HepG2 (cell line): ENCODE measurements around the gene KMT2E. TPM values are rescaled to one million over a fixed set of nuclear protein-coding genes. Genes with fewer than 3 reads are reported as not detected.
A peak's percentile ranks its signal among the peaks of the same experiment; 100 is the strongest.

Source experiments
- EP300 ChIP-seq, 3 experiments: sonication (generic) in 1 of 3; formaldehyde crosslinking in 1 of 3; IDR thresholded peaks; 2 replicates each; pipeline versions ENCODE4 v1.5.1 to v1.6.1; 2011 to 2020; ENCODE audit warnings: low read depth in 2 of 3, low read length in 2 of 3, borderline replicate concordance in 1 of 3, improper control_type of control experiment in 1 of 3, mild to moderate bottlenecking in 1 of 3, missing genetic modification reagents in 1 of 3, moderate library complexity in 1 of 3
- RFX5 ChIP-seq: IDR thresholded peaks from 2 replicates; pipeline ENCODE4 v1.6.1; 2011; ENCODE audit warnings: low read depth, low read length, improper control_type of control experiment
- SCMH1 ChIP-seq: sonication (generic); formaldehyde crosslinking; IDR thresholded peaks from 2 replicates; pipeline ENCODE4 v1.9.0; 2021; ENCODE audit warnings: missing genetic modification reagents, mild to moderate bottlenecking, borderline replicate concordance
- SMC3 ChIP-seq: IDR thresholded peaks from 2 replicates; pipeline ENCODE4 v1.6.1; 2011; ENCODE audit warnings: low read length, improper control_type of control experiment
- ZNF510 ChIP-seq: sonication (generic); formaldehyde crosslinking; IDR thresholded peaks from 2 replicates; pipeline ENCODE4 v1.4.0; 2020; ENCODE audit warnings: low read depth, mild to moderate bottlenecking, missing genetic modification reagents
- polyA plus RNA-seq, 8 experiments: library from polyadenylated mRNA; depleted of rRNA in 3 of 8; stranded (reverse) in 7 of 8; unstranded in 1 of 8; fragments of >200 nt; fragmentation: Illumina TruSeq in 4 of 8; extraction: Trizol in 4 of 8; gene quantifications; 2 replicates each; pipeline versions ENCODE4 v1.2.1 to v1.2.3, GENCODE V29; 2011 to 2016; ENCODE audit warnings: low read depth in 4 of 8, missing spikeins in 1 of 8, mixed read lengths in 1 of 8; ENCODE audit not compliant: insufficient read depth in 1 of 8
- total RNA-seq, 5 experiments: library from RNA; depleted of rRNA; stranded (reverse); fragments of >200 nt; fragmentation: Illumina TruSeq; extraction: Trizol; gene quantifications; 2 replicates each; pipeline ENCODE4 v1.2.3, GENCODE V29; 2016; ENCODE audit warnings: low read depth in 1 of 5
- TF ChIP-seq, protein P1 (sequence below): sonication (generic); formaldehyde crosslinking; IDR thresholded peaks from 2 replicates; pipeline ENCODE4; 2020; ENCODE audit warnings: missing genetic modification reagents, mild to moderate bottlenecking, borderline replicate concordance
- TF ChIP-seq, protein P2 (sequence below): sonication (generic); formaldehyde crosslinking; IDR thresholded peaks from 2 replicates; pipeline ENCODE4 v1.5.1; 2020; ENCODE audit warnings: missing genetic modification reagents, mild to moderate bottlenecking, borderline replicate concordance
- TF ChIP-seq, protein P3 (sequence below): sonication (generic); formaldehyde crosslinking; conservative IDR thresholded peaks from 2 replicates; pipeline ENCODE4 v1.8.0; 2022; ENCODE audit warnings: mild to moderate bottlenecking, moderate library complexity, missing genetic modification reagents
- TF ChIP-seq, protein P4 (sequence below): sonication (generic); formaldehyde crosslinking; IDR thresholded peaks from 2 replicates; pipeline ENCODE4 v1.5.1; 2020; ENCODE audit warnings: missing genetic modification reagents, mild to moderate bottlenecking, borderline replicate concordance
- TF ChIP-seq, protein P5 (sequence below): sonication (generic); formaldehyde crosslinking; IDR thresholded peaks from 2 replicates; pipeline ENCODE4 v1.9.0; 2021; ENCODE audit warnings: missing genetic modification reagents, borderline replicate concordance
- TF ChIP-seq, protein P6 (sequence below): sonication (generic); formaldehyde crosslinking; IDR thresholded peaks from 2 replicates; pipeline ENCODE4 v1.8.0; 2022; ENCODE audit warnings: missing genetic modification reagents, mild to moderate bottlenecking, moderate library complexity, borderline replicate concordance

KMT2E gene
- total and polyA plus RNA-seq, 2 of the 13 experiments (the other 11 are each of a cell fraction or from before 2014, with no cell fraction given), result 6.3 to 24.4 TPM

DNA sequence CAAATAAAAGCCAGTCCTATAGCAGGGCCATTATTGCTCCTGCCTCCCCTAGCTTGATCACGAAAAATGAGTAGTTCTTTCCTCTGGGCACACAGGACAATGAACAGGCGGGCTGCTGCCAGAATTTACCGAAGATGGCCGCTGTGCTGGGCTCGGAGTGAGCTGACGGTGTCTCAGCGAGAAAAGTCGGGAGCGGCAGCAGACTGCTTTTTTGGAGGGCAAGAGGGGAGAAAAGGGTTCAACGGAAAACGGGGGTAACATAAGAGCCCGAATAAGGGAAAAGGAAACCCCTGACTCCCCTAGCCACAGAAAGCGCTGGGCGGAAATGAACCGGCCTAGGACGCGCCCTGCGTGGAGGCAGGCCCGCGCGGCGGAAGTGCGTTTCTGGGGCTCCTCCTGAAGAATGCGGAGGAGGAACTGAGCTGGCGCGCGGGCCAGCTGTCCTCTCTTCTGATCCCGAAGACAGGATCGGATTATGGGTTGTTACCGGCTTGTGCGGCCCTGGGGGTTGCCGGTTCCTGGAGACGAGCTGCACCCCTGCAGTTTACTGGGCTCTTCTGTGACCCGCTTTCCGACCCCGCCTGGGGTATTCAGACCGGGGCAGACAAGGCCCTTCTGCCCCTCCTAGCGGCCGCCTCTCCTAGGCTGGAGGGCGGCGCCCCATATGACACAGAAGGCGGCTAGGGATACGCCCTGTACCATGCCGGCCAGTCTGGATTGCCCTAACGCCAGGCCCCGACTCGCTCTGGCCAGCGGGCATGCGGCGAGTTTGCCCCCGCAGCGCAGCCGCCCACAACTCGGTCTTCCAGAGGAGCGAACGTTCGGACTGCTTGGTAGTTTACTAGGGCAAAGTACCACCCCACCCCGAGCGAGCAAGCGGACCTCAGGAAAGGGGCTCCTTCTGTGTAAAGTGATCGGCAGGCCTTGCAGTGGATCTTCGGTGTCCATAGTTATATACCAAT, 30.1 kb upstream of the KMT2E start (continued):
- TF ChIP-seq, protein P1, sequence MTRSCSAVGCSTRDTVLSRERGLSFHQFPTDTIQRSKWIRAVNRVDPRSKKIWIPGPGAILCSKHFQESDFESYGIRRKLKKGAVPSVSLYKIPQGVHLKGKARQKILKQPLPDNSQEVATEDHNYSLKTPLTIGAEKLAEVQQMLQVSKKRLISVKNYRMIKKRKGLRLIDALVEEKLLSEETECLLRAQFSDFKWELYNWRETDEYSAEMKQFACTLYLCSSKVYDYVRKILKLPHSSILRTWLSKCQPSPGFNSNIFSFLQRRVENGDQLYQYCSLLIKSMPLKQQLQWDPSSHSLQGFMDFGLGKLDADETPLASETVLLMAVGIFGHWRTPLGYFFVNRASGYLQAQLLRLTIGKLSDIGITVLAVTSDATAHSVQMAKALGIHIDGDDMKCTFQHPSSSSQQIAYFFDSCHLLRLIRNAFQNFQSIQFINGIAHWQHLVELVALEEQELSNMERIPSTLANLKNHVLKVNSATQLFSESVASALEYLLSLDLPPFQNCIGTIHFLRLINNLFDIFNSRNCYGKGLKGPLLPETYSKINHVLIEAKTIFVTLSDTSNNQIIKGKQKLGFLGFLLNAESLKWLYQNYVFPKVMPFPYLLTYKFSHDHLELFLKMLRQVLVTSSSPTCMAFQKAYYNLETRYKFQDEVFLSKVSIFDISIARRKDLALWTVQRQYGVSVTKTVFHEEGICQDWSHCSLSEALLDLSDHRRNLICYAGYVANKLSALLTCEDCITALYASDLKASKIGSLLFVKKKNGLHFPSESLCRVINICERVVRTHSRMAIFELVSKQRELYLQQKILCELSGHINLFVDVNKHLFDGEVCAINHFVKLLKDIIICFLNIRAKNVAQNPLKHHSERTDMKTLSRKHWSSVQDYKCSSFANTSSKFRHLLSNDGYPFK (CRISPR knock-in tag), result peak; percentile 94
- TF ChIP-seq SCMH1 (CRISPR knock-in tag) (no peak), ZNF510 (CRISPR knock-in tag) (peak; percentile 86), SMC3 (no peak), EP300 (IDR thresholded peaks at IDR 0.05; ENCODE audit: low read depth in 2 of 2, low read length in 2 of 2) (0 out of 4 replicates have a peak, but pooled peaks of 1 of the 2 experiments have one; percentile 7), EP300 (CRISPR knock-in tag; IDR thresholded peaks at IDR 0.05; ENCODE audit: borderline replicate concordance) (no peak), RFX5 (no peak)
- TF ChIP-seq, protein P2, sequence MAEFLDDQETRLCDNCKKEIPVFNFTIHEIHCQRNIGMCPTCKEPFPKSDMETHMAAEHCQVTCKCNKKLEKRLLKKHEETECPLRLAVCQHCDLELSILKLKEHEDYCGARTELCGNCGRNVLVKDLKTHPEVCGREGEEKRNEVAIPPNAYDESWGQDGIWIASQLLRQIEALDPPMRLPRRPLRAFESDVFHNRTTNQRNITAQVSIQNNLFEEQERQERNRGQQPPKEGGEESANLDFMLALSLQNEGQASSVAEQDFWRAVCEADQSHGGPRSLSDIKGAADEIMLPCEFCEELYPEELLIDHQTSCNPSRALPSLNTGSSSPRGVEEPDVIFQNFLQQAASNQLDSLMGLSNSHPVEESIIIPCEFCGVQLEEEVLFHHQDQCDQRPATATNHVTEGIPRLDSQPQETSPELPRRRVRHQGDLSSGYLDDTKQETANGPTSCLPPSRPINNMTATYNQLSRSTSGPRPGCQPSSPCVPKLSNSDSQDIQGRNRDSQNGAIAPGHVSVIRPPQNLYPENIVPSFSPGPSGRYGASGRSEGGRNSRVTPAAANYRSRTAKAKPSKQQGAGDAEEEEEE, result no peak
- TF ChIP-seq, protein P3, sequence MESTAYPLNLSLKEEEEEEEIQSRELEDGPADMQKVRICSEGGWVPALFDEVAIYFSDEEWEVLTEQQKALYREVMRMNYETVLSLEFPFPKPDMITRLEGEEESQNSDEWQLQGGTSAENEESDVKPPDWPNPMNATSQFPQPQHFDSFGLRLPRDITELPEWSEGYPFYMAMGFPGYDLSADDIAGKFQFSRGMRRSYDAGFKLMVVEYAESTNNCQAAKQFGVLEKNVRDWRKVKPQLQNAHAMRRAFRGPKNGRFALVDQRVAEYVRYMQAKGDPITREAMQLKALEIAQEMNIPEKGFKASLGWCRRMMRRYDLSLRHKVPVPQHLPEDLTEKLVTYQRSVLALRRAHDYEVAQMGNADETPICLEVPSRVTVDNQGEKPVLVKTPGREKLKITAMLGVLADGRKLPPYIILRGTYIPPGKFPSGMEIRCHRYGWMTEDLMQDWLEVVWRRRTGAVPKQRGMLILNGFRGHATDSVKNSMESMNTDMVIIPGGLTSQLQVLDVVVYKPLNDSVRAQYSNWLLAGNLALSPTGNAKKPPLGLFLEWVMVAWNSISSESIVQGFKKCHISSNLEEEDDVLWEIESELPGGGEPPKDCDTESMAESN, result peak; percentile 52; the same call in 1 of the 2 replicates
- TF ChIP-seq, protein P4, sequence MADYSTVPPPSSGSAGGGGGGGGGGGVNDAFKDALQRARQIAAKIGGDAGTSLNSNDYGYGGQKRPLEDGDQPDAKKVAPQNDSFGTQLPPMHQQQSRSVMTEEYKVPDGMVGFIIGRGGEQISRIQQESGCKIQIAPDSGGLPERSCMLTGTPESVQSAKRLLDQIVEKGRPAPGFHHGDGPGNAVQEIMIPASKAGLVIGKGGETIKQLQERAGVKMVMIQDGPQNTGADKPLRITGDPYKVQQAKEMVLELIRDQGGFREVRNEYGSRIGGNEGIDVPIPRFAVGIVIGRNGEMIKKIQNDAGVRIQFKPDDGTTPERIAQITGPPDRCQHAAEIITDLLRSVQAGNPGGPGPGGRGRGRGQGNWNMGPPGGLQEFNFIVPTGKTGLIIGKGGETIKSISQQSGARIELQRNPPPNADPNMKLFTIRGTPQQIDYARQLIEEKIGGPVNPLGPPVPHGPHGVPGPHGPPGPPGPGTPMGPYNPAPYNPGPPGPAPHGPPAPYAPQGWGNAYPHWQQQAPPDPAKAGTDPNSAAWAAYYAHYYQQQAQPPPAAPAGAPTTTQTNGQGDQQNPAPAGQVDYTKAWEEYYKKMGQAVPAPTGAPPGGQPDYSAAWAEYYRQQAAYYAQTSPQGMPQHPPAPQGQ (CRISPR knock-in tag), result no peak
- TF ChIP-seq, protein P5, sequence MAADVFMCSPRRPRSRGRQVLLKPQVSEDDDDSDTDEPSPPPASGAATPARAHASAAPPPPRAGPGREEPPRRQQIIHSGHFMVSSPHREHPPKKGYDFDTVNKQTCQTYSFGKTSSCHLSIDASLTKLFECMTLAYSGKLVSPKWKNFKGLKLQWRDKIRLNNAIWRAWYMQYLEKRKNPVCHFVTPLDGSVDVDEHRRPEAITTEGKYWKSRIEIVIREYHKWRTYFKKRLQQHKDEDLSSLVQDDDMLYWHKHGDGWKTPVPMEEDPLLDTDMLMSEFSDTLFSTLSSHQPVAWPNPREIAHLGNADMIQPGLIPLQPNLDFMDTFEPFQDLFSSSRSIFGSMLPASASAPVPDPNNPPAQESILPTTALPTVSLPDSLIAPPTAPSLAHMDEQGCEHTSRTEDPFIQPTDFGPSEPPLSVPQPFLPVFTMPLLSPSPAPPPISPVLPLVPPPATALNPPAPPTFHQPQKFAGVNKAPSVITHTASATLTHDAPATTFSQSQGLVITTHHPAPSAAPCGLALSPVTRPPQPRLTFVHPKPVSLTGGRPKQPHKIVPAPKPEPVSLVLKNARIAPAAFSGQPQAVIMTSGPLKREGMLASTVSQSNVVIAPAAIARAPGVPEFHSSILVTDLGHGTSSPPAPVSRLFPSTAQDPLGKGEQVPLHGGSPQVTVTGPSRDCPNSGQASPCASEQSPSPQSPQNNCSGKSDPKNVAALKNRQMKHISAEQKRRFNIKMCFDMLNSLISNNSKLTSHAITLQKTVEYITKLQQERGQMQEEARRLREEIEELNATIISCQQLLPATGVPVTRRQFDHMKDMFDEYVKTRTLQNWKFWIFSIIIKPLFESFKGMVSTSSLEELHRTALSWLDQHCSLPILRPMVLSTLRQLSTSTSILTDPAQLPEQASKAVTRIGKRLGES (CRISPR knock-in tag), result no peak
- TF ChIP-seq, protein P6, sequence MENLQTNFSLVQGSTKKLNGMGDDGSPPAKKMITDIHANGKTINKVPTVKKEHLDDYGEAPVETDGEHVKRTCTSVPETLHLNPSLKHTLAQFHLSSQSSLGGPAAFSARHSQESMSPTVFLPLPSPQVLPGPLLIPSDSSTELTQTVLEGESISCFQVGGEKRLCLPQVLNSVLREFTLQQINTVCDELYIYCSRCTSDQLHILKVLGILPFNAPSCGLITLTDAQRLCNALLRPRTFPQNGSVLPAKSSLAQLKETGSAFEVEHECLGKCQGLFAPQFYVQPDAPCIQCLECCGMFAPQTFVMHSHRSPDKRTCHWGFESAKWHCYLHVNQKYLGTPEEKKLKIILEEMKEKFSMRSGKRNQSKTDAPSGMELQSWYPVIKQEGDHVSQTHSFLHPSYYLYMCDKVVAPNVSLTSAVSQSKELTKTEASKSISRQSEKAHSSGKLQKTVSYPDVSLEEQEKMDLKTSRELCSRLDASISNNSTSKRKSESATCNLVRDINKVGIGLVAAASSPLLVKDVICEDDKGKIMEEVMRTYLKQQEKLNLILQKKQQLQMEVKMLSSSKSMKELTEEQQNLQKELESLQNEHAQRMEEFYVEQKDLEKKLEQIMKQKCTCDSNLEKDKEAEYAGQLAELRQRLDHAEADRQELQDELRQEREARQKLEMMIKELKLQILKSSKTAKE, result no peak
